Stimulated activated CD4-positive, alpha-beta T cell treated with anti-CD3 and anti-CD28 coated beads, Interleukin-12 subunit alpha, Interleukin-12 subunit beta, amount 100 ng/mL, for 4 hours (primary cell): Measurements from ENCODE around the gene PNPLA7.
A peak's percentile ranks its signal among the peaks of the same experiment; 100 is the strongest.

Experiments used
- DNase-seq: peaks from one replicate; pipeline ENCODE4 v3.0.0-alpha.2; 2020

Gene PNPLA7

GRCh38 chr9:137430723-137431415, 119.3 kb downstream of the PNPLA7 start:
- DNase-seq = no peak

- DNase-seq = no peak
These were observed 120.1 kb downstream of the PNPLA7 start for GRCh38 chr9:137429974-137430722.

- DNase-seq = no peak
These were observed 120.7 kb downstream of the PNPLA7 start for GRCh38 chr9:137429546-137429890.

GRCh38 chr9:137428841-137429545, 121.2 kb downstream of the PNPLA7 start:
- DNase-seq = no peak

GRCh38 chr9:137428311-137428630, 121.9 kb downstream of the PNPLA7 start:
- no peak for DNase-seq

GRCh38 chr9:137427454-137428310, 122.5 kb downstream of the PNPLA7 start:
- DNase-seq = no peak

GRCh38 chr9:137426018-137426681, 124.1 kb downstream of the PNPLA7 start:
- DNase-seq = no peak

GRCh38 chr9:137423514-137424291, 126.5 kb downstream of the PNPLA7 start:
- no peak for DNase-seq

GRCh38 chr9:137422604-137423513, 127.3 kb downstream of the PNPLA7 start, which contains the start of the genes EXD3 and NOXA1:
EXD3 (minus strand) TSS chr9:137423162; CDS start chr9:137395357, 27,805 bp downstream.
NOXA1 (plus strand) TSS chr9:137423393; CDS start chr9:137423530, 137 bp downstream.
- peak; percentile 96 for DNase-seq

- no peak for DNase-seq
These were observed 128.2 kb downstream of the PNPLA7 start for GRCh38 chr9:137421838-137422603.

GRCh38 chr9:137417161-137418021, 132.8 kb downstream of the PNPLA7 start:
- DNase-seq = no peak

GRCh38 chr9:137416563-137417151, 133.5 kb downstream of the PNPLA7 start:
- DNase-seq = no peak

- no peak for DNase-seq
These were observed 134.1 kb downstream of the PNPLA7 start for GRCh38 chr9:137416006-137416562.

GRCh38 chr9:137415451-137415850, 134.8 kb downstream of the PNPLA7 start:
- no peak for DNase-seq

- DNase-seq = no peak
These were observed 137.8 kb downstream of the PNPLA7 start for GRCh38 chr9:137412431-137412830.

GRCh38 chr9:137411645-137412380, 138.4 kb downstream of the PNPLA7 start:
- DNase-seq = no peak

GRCh38 chr9:137411260-137411644, 138.9 kb downstream of the PNPLA7 start:
- DNase-seq = no peak
